Kidney epithelial cell (primary cell): Measurements from ENCODE around the gene ZNF3. TPM values are rescaled to one million over a fixed set of nuclear protein-coding genes. Genes with fewer than 3 reads are reported as not detected.

Source experiments
- DNase-seq: peaks from one replicate; pipeline ENCODE4 v3.0.0-alpha.2; 2010; ENCODE audit warnings: low read depth
- H3K27me3 ChIP-seq: 2 replicates; pipeline ENCODE4 v1.6.0; 2011; ENCODE audit warnings: low read length; ENCODE audit not compliant: control insufficient read depth, insufficient read depth
- H3K36me3 ChIP-seq: 2 replicates; pipeline ENCODE4 v1.5.1; 2011; ENCODE audit warnings: low read length; ENCODE audit not compliant: control insufficient read depth, insufficient read depth
- H3K4me3 ChIP-seq: 2 replicates; pipeline ENCODE4 v1.5.1; 2011; ENCODE audit warnings: low read depth, mild to moderate bottlenecking, control low read depth, low read length
- CTCF ChIP-seq: IDR thresholded peaks from 2 replicates; pipeline ENCODE4 v1.5.1; 2011; ENCODE audit warnings: mild to moderate bottlenecking, moderate library complexity, low read length, control low read depth, inconsistent platforms; ENCODE audit not compliant: insufficient read depth, poor library complexity, severe bottlenecking
- total RNA-seq: library from RNA; depleted of rRNA; stranded (reverse); fragments of >200 nt; gene quantifications from 2 replicates; pipeline ENCODE4 v1.2.3, GENCODE V29; 2015

The ZNF3 gene
- total RNA-seq, 1 donor from 2014 or later: 44.9 TPM

GRCh38 chr7:100057006-100057405, 24.5 kb downstream of the ZNF3 start:
- no peak overlapping the region for H3K4me3 ChIP-seq
- H3K27me3 ChIP-seq: no peaks in the 10 kb centered on the region
- DNase-seq: no peak
- TF ChIP-seq CTCF: no peak
- H3K36me3 ChIP-seq: peaks cover 3% of the 10 kb centered on the region

- H3K4me3 ChIP-seq: no peak overlapping the region
Observed at GRCh38 chr7:100053215-100053614, 28.3 kb downstream of the ZNF3 start.

GRCh38 chr7:100051611-100052010, 29.9 kb downstream of the ZNF3 start:
- Histone ChIP-seq H3K4me3 (no peak overlapping the region), H3K27me3 (no peaks in the 10 kb centered on the region), H3K36me3 (no peaks in the 10 kb centered on the region)
- no peak for DNase-seq
- TF ChIP-seq CTCF: no peak

More at GRCh38 chr7:100053215-100053614, 28.3 kb downstream of the ZNF3 start:
- Histone ChIP-seq H3K36me3 (peaks cover 1% of the 10 kb centered on the region), H3K27me3 (no peaks in the 10 kb centered on the region)
- TF ChIP-seq CTCF: no peak
- no peak for DNase-seq

- H3K27me3 ChIP-seq: no peaks in the 10 kb centered on the region
- peak within 1 kb of the TSS; percentile 78 for H3K4me3 ChIP-seq
- H3K36me3 ChIP-seq: no peaks in the 10 kb centered on the region
- no peak for DNase-seq
- TF ChIP-seq CTCF: peak; percentile 24
Observed at GRCh38 chr7:100049441-100050291, 31.9 kb downstream of the ZNF3 start, which contains the start of gene ZSCAN21. TSS of gene ZSCAN21 (plus strand) at chr7:100049774. CDS start at chr7:100057007, 7,233 bp downstream.

- no peaks in the 10 kb centered on the region for H3K27me3 ChIP-seq
- DNase-seq: no peak
- TF ChIP-seq CTCF: no peak
- H3K4me3 ChIP-seq: no peak overlapping the region
- no peaks in the 10 kb centered on the region for H3K36me3 ChIP-seq
Observed at GRCh38 chr7:100048680-100049079, 32.8 kb downstream of the ZNF3 start.

- Histone ChIP-seq H3K4me3 (no peak overlapping the region), H3K36me3 (no peaks in the 10 kb centered on the region), H3K27me3 (no peaks in the 10 kb centered on the region)
- TF ChIP-seq CTCF: no peak
- no peak for DNase-seq
Observed at GRCh38 chr7:100044718-100045117, 36.8 kb downstream of the ZNF3 start.
